Mucosa of descending colon (tissue), 3 donors: ENCODE data around the gene GOLGA8Q. TPM values are rescaled to one million over a fixed set of nuclear protein-coding genes. Genes with fewer than 3 reads are reported as not detected.
"Not testable (repeated sequence)": the region's sequence is repeated elsewhere in the genome, so short reads cannot be mapped to it uniquely, and the experiment has no call there.

Source experiments
- ATAC-seq: fragments of 200-7000 bp; cut with Tn5 transposase; one replicate; pipeline ENCODE4 v1.9.1; 2020; ENCODE audit warnings: mild to moderate bottlenecking, moderate library complexity
- DNase-seq, 3 donors: peaks; one replicate each; pipeline ENCODE4 v3.0.0-alpha.2; 2020
- H3K36me3 ChIP-seq: fragments of 200-600 bp; one replicate; pipeline ENCODE4 v1.8.0; 2021; ENCODE audit warnings: low read depth, mild to moderate bottlenecking
- H3K4me1 ChIP-seq: fragments of 200-600 bp; one replicate; pipeline ENCODE4 v1.8.0; 2021; ENCODE audit warnings: low read depth, mild to moderate bottlenecking
- H3K4me3 ChIP-seq: fragments of 200-600 bp; one replicate; pipeline ENCODE4 v1.8.0; 2021; ENCODE audit warnings: mild to moderate bottlenecking
- H3K9me3 ChIP-seq: fragments of 200-600 bp; one replicate; pipeline ENCODE4 v1.8.0; 2021; ENCODE audit warnings: mild to moderate bottlenecking
- intact Hi-C, 2 donors: fragments of 100-400 bp; cut with DNase I in 1 of 2; cut with micrococcal nuclease in 1 of 2; formaldehyde crosslinking; loops; one replicate each; pipeline versions ENCODE4 v1.11.0 to v1.11.1; 2022; cut with DNase I, micrococcal nuclease
- total RNA-seq, 3 donors: library from RNA; stranded (reverse); fragmentation: NEBNext Ultra II Directional in 2 of 3; extraction: Animal tissue kit (Norgen Biotek cat#: 25700) in 2 of 3; gene quantifications; one replicate each; pipeline versions ENCODE4 v1.2.1 to v1.2.4, GENCODE V29; 2021 to 2023
- donor health status: DM: no; HTN: no; CAD: no; lungs with moderate emphysema.
- donor health status: DM: no; HTN: no; CAD: no.
- donor health status: DM: no; HTN: yes; CAD: no.

Gene GOLGA8Q
- total RNA-seq, 3 donors from 2014 or later, result 0.75 to 5.5 (median 1.5) TPM

GRCh38 chr15:30603796-30604195 is 51.9 kb downstream of the GOLGA8Q start, which contains the start of gene GOLGA8H:
Gene GOLGA8H, plus strand, starts transcription at chr15:30604028. Its CDS starts 98 bp downstream, at chr15:30604126.
- intact Hi-C loops, ATAC-seq, DNase-seq, H3K36me3 ChIP-seq, H3K4me1 ChIP-seq, H3K4me3 ChIP-seq, H3K9me3 ChIP-seq: not testable (repeated sequence)

Other genes starting within 250 kb of the GOLGA8Q start
- 1 to 10 TPM in 2 of 3 donors, under 1 TPM in 1; 0.90 to 2.0 (median 1.4) TPM for gene CHRFAM7A, start 158.5 kb upstream of the GOLGA8Q start, total RNA-seq
- 1 to 10 TPM; 1.8 to 3.6 (median 2.5) TPM for gene GOLGA8R, start 137.8 kb upstream of the GOLGA8Q start, total RNA-seq
- gene GOLGA8H, start 52.0 kb downstream of the GOLGA8Q start, total RNA-seq, result under 1 TPM in 2 of 3 donors, not detected in 1; 0.19 to 0.20 TPM